ENCODE measurements around the gene VILL.

GRCh38 chr3:38029400-38030125 is 39.0 kb downstream of the VILL start, which contains the start of gene PLCD1:
- TF ChIP-seq CTCF (IDR thresholded peaks at IDR 0.05) (no peak), POLR2A (IDR thresholded peaks at IDR 0.05) (peak in 3 of 4 donors; percentile 38 to 67 (median 51)), EP300 (IDR thresholded peaks at IDR 0.05) (peak in 1 of 4 donors; percentile 50), POLR2AphosphoS5 (IDR thresholded peaks at IDR 0.05) (peak; percentile 37 to 76)

Measured in upper lobe of left lung (tissue), 4 donors.